Osteoblast (primary cell): ENCODE data around the gene NHSL2. TPM values are rescaled to one million over a fixed set of nuclear protein-coding genes. Genes with fewer than 3 reads are reported as not detected.

Experiments used
- DNase-seq: peaks from one replicate; pipeline ENCODE4 v3.0.0; 2011; ENCODE audit warnings: low spot score, mixed read lengths; ENCODE audit not compliant: insufficient read length; ENCODE audit errors: missing footprints
- H2AFZ ChIP-seq: 2 replicates; pipeline ENCODE4 v1.6.0; 2011; ENCODE audit warnings: mild to moderate bottlenecking, low read length
- H3K27ac ChIP-seq: 2 replicates; pipeline ENCODE4 v1.5.1; 2011; ENCODE audit warnings: mild to moderate bottlenecking, low read depth, low read length, moderate library complexity
- H3K27me3 ChIP-seq: 2 replicates; pipeline ENCODE4 v1.6.0; 2012; ENCODE audit warnings: mild to moderate bottlenecking, control low read depth, inconsistent platforms, low read length, moderate library complexity; ENCODE audit not compliant: insufficient read depth
- H3K36me3 ChIP-seq: 2 replicates; pipeline ENCODE4 v1.5.1; 2011; ENCODE audit warnings: mild to moderate bottlenecking, low read length, control low read depth, moderate library complexity; ENCODE audit not compliant: insufficient read depth
- H3K4me1 ChIP-seq: 2 replicates; pipeline ENCODE4 v1.5.1; 2011; ENCODE audit warnings: mild to moderate bottlenecking, low read length, control low read depth, moderate library complexity; ENCODE audit not compliant: insufficient read depth
- H3K4me2 ChIP-seq: 2 replicates; pipeline ENCODE4 v1.6.0; 2011; ENCODE audit warnings: mild to moderate bottlenecking, low read length; ENCODE audit not compliant: insufficient read depth
- H3K4me3 ChIP-seq: fragments of 200-600 bp; sonication (generic); 3 replicates; pipeline ENCODE4 v1.5.1; 2012; ENCODE audit warnings: mild to moderate bottlenecking, low read length, inconsistent platforms; ENCODE audit not compliant: insufficient read depth
- H3K79me2 ChIP-seq: 2 replicates; pipeline ENCODE4 v1.6.0; 2012; ENCODE audit warnings: mild to moderate bottlenecking, low read length, control low read depth, inconsistent platforms; ENCODE audit not compliant: insufficient read depth
- H3K9me3 ChIP-seq: 2 replicates; pipeline ENCODE4 v1.5.1; 2011; ENCODE audit warnings: low read depth, low read length, control low read depth
- H4K20me1 ChIP-seq: 2 replicates; pipeline ENCODE4 v1.6.0; 2012; ENCODE audit warnings: mild to moderate bottlenecking, low read length, control low read depth; ENCODE audit not compliant: insufficient read depth
- CTCF ChIP-seq: IDR thresholded peaks from 2 replicates; pipeline ENCODE4 v1.5.1; 2011; ENCODE audit warnings: mild to moderate bottlenecking, low read depth, low read length, moderate library complexity; ENCODE audit errors: extremely low read depth
- total RNA-seq: library from RNA; depleted of rRNA; stranded (reverse); fragments of >200 nt; gene quantifications from 2 replicates; pipeline ENCODE4 v1.2.3, GENCODE V29; 2012

NHSL2 gene
- total RNA-seq, 1 donor = 1.1 TPM

- Histone ChIP-seq H4K20me1 (peaks cover 2% of the 10 kb centered on the region), H3K4me2 (no peak overlapping the region), H3K4me1 (peaks cover 12% of the 10 kb centered on the region), H3K27ac (peak overlapping the region; percentile 4), H3K36me3 (no peaks in the 10 kb centered on the region), H3K27me3 (peaks cover 47% of the 10 kb centered on the region), H3K9me3 (no peaks in the 10 kb centered on the region), H3K4me3 (no peak overlapping the region), H3K79me2 (no peaks in the 10 kb centered on the region), H2AFZ (no peak overlapping the region)
- DNase-seq = no peak
- no peak for TF ChIP-seq CTCF
These were observed 30.5 kb downstream of the NHSL2 start for GRCh38 chrX:71941145-71941544.

GRCh38 chrX:71941776-71942175 lies 31.1 kb downstream of the NHSL2 start:
- H3K27ac ChIP-seq = peak overlapping the region; percentile 17
- H3K4me2 ChIP-seq = peak overlapping the region; percentile 0
- no peak for DNase-seq
- no peak for TF ChIP-seq CTCF
- no peak overlapping the region for H3K4me3 ChIP-seq
- no peaks in the 10 kb centered on the region for H3K79me2 ChIP-seq
- peaks cover 2% of the 10 kb centered on the region for H4K20me1 ChIP-seq
- peaks cover 12% of the 10 kb centered on the region for H3K4me1 ChIP-seq
- no peak overlapping the region for H2AFZ ChIP-seq
- H3K9me3 ChIP-seq = no peaks in the 10 kb centered on the region
- H3K36me3 ChIP-seq = no peaks in the 10 kb centered on the region
- H3K27me3 ChIP-seq = peaks cover 48% of the 10 kb centered on the region

GRCh38 chrX:71944369-71944768 lies 33.7 kb downstream of the NHSL2 start:
- H3K36me3 ChIP-seq = no peaks in the 10 kb centered on the region
- H3K9me3 ChIP-seq = no peaks in the 10 kb centered on the region
- DNase-seq = no peak
- H3K27me3 ChIP-seq = peaks cover 44% of the 10 kb centered on the region
- H3K4me2 ChIP-seq = no peak overlapping the region
- no peak overlapping the region for H3K4me3 ChIP-seq
- no peak overlapping the region for H3K27ac ChIP-seq
- no peaks in the 10 kb centered on the region for H3K79me2 ChIP-seq
- no peak overlapping the region for H2AFZ ChIP-seq
- peaks cover 2% of the 10 kb centered on the region for H4K20me1 ChIP-seq
- H3K4me1 ChIP-seq = peaks cover 12% of the 10 kb centered on the region
- TF ChIP-seq CTCF = no peak

GRCh38 chrX:71945237-71945805 lies 34.7 kb downstream of the NHSL2 start:
- Histone ChIP-seq H3K4me1 (peaks cover 12% of the 10 kb centered on the region), H4K20me1 (no peaks in the 10 kb centered on the region), H3K9me3 (no peaks in the 10 kb centered on the region), H3K4me2 (no peak overlapping the region), H3K27ac (no peak overlapping the region), H3K36me3 (no peaks in the 10 kb centered on the region), H3K79me2 (no peaks in the 10 kb centered on the region), H2AFZ (no peak overlapping the region), H3K27me3 (peaks cover 52% of the 10 kb centered on the region), H3K4me3 (no peak overlapping the region)
- no peak for DNase-seq
- no peak for TF ChIP-seq CTCF
